Hematopoietic multipotent progenitor cell treated with erythropoietin and hydrocortisone succinate and interleukin-3 and kit ligand, for 15 days (in vitro differentiated cells): Measurements from ENCODE around the gene RBMS3.
"Not testable (repeated sequence)": the region's sequence is repeated elsewhere in the genome, so short reads cannot be mapped to it uniquely, and the experiment has no call there.

Experiments
- DNase-seq: peaks from one replicate; pipeline ENCODE4 v3.0.0-alpha.2; 2015; ENCODE audit warnings: low spot score

RBMS3 gene

DNA sequence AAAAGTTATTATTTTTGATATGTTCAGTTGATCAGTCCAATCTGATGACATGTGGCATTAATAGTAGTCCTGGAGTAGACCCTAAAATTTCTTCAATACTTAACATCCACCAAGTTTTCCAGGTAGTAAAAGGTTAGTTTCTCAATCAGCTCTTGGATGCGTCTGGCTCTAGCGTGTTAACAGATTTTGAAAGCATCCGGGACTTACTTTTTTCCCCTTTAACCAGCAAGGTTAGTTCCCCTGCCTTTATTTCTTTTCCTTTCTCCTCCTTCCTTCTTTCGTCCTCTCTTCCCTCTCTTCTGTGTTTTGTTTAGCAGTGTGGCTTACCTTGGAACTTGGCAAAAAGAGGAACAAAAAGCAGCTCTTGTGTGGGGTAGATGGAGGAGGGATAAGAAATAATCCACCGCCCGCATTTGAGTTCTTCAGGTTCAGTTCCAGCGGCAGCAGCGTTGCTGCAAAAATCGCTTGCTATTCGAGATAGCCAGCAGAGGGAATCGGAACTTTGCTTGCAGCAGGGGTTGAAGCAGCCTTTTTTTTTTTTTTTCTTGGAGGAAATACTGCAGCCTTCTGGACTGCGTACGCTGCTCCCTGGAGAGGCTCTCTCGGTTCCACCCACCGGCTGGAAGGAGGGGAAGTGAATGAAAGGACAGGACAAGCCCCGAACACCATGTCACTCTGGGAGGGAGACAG lies at the start of gene RBMS3:
Gene RBMS3, plus strand, starts transcription at position 668 of the 690 bp plus-strand sequence.
- no peak for DNase-seq

DNA sequence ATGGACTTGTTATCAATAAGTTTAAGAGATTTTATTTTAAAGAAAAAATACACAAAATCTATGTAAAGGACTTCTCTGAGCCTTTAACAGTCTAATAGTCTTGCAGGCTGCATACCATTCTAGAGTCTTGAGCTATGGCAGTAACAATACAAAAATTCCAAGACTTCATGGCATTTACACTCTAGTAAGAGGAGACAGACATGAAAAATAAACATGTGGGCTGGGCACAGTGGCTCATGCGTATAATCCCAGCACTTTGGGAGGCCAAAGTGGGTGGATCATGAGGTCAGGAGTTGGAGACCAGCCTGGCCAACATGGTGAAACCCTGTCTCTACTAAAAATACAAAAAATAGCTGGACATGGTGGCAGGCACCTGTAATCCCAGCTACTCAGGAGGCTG lies 47.7 kb upstream of the RBMS3 start:
- not testable (repeated sequence) for DNase-seq

DNA sequence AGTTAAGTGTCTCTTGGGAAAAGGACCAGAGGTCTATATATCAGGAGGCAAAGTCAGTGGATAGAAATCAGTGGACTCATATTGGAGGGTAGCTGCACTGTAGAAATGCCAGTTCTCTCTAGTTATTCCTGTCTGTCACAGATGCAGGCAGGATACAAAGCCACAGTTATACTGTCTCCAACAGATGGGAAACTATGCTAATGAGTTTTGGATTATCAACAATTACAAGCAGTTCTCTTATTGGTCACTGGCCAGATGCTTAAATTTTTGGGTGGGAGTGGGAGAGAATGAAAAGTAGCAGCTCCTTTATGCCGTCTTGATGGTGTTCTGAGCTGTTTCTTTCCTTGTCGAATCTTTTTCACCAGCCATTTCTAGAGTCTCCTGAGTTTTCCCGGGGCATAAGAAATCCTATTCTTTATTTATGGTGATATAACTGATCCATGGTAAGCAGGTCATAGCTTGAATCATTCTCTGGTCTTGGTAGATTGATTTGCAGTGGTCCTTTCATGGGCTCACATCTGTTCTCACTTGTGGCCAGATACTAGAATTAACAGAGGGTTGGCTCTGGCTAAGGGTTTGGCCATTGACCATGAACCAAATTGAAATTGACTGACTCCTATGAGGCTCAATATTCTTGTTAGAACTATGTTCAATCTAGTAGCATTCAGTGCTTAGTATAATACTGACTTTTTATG lies 44.6 kb upstream of the RBMS3 start:
- DNase-seq = no peak

DNA sequence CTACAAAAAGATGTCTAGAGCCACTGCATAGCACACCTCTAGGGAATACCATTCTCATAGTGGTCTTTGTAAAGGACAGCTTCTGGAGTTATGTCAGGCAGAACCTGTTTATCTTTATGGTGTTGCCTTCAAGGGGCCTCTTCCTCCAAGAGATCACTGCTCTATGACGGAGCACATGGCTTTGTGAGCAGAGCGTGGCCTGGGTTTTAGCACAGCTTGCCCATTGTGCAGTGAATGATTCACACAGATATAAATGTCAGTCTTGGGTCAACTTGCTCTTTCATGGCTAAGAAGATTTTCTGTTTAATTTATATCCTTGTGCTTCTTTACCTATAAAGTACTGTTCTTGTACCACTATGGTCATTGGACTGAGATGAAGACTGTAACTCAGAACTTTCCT lies 41.5 kb upstream of the RBMS3 start:
- DNase-seq = no peak

DNA sequence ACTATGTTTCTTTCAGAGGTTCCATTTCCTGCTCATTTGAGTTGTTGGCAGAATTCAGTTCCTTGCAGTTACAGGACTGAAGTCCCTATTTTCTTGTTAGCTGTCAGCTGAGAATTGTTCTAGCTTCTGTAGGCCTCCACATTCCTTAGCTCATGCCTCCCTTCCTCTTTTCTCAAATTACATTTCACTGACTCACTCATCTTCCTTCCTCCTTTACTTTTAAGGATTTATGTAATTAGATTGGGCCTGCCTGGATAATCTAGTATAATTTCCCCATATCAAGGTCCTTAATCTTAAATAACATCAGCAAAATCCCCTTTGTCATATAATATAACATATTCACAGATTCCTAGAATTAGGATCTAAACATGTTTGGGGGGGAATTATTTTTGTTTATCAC lies 40.6 kb upstream of the RBMS3 start:
- DNase-seq = no peak

DNA sequence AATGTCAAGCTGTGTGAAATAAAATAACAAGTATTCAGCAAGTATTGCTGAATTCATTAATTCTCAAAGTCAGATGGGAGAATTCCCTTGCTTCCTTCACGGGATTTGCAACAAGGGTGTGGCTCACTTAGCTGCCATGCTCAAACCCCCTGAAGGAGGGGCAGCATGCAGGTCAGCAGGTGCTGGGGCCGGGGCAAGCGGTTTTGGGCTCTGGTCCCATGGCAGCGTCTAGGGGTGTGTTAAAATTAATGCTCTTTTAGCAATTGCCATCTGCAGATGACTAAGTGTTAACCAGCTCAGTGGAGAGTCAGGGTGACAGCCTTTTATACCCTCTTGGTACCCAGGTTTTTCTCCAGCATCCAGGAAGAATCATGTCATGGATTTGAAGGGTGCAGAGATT lies 40.0 kb upstream of the RBMS3 start:
- DNase-seq = no peak

DNA sequence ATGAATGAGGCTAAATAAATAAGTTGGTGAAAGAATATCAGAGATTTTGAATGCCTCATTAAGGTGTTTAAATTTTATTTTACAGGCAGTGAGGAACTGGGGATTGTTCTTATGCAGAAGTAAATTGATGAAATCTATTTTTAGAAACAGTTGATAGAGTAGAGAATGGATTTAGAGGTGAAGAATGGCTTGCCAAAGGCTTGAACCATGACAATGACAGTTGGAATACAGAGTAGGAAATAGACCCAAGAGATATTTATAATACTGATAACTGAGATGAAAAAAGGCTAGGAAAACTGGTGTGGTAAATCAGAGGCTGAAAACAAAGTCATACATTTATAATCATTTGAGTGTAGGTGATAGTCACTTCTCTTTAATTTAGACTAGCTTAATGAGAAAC lies 39.0 kb upstream of the RBMS3 start:
- no peak for DNase-seq

DNA sequence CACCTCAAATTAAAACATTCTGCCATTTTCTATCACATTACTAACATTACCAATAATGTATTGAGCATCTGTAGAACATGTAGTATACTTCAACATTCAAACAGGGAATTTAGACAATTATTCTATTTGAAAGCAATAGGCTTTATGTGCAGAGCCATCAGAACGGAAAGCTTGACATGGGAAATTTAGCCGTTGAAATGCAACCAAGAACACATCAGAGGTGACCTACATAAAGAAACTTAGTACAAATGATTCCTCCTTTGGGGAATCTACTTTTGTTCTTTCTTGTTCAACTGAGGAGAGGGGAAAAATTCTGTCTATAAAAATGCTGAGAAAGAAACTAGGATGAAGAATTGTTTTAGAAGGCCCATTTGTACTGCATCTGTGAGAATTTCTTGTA lies 38.6 kb upstream of the RBMS3 start:
- no peak for DNase-seq

DNA sequence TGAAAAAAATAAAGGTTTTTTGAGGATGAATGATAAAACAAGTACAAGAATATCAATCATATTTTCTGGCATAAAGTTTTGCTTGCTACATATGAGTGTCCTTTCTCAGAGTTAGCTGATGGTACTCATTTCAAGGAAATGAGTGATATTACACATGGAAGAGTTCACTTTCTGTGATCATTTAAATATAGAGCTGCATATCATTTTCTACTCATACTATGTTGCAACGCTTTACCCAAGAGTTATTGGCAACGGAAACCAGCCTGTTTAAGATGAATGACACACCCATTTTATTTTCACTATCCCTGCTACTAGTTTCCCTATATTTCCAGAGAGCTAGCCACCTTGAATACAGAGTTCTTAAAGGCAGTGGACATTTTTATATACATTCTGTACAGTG lies 35.4 kb upstream of the RBMS3 start:
- no peak for DNase-seq

DNA sequence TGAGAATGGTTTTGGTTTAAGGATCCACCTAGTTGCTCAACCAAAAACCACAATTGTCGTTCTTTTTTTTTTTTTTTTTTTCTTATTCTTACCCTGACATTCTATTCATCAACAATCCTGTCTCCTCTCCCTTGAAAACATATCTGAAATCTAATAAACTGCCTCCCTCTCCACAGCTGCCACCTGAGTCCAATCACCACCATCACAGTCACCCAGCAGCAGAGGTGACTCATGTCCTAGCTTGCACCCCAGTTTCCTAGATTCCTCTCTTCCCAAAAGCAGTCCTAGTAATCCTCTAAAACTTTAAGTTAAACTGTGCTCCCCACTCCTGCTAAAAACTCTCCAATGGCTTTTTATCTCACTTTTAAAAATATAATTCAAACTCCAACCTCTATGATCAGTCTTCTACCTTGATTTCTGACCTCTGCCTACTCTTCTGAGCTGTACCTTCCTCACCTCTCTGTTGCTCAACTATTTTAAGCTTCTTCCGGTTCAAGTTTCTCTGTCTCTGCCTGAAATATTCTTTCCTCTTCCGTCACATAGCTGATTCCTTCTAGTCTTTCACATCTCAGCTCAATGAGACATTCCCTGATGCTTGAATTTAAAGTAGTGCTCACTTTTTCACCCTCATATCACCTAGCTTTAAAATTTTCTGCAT lies 33.7 kb upstream of the RBMS3 start:
- DNase-seq = no peak

DNA sequence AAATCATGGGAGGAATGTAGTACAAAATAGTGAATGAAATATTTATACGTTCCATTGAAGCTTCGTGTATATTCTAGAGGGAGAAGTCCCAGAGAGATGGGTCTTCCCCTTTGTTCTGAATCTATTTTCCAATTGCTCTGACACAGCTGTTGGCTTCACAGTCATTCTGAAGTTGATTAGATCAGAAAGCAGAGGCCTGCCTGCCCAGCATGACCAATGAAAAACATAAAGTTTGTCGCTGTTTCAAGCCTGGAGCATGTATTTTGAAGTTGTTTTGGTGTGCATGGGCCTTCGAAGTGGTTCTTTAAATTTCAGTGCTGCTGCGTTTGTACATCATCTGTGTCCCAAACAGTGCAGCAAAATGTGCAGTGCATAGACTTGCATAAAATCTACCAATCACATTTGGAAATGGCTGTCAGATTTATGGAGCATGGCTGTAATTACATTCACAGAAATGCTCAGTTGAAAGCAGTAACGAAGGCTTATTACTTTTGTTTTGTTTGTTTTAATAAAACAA lies 31.0 kb upstream of the RBMS3 start:
- DNase-seq = no peak

DNA sequence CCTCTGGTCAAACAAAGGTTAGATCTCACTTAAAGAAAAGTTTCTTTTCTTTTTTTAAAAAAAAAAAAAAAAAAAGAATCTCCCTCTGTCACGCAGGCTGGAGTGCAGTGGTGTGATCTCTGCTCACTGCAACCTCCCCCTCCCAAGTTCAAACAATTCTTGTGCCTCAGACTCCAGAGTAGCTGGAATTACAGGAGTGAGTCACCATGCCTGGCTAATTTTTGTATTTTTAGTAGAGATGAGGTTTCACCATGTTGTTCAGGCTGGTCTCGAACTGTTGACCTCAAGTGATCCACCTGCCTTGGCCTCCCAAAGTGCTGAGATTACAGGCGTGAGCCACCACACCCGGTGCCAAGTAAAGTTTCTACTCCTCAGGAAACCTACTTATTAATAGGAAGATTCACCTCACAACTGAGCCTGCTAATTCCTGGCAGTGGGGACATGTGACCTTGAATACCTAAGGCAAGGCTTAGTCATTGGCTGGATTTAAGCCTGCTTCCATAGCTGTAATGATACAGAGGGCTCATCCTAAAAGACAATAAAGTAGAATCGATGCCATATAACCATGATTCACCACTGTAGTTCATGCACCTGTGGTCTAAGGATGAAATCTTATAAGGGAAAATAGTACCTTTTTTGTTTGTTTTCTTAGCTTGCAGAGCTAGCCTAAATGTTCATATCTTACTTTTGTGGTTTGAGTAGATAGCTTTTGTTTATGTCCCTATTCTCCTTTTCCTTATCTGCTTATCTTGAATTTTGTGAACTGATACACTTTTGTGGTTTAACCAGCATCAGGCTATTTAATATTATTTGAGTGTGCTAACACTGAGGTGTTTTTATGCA lies 24.8 kb upstream of the RBMS3 start:
- DNase-seq = no peak

DNA sequence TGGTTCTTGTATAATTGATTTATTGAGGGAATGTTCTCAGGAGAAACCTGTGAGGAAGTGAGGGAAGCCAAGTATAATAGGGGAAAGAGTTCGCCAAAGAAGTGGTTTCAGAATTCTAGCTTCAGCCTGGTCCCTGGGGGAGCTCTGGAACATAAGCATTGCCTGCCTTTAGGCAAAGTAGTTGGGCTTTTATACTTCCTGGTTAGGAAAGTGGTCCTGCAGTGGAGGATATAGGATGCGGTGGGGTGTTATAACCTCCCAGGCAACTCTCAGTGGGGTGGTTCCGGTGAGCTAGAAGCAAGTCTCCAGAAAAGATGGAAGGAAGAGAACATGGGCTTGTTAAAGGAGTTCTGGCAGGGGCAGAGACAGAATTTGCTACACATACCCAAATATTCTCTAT lies 22.7 kb upstream of the RBMS3 start:
- DNase-seq = no peak

DNA sequence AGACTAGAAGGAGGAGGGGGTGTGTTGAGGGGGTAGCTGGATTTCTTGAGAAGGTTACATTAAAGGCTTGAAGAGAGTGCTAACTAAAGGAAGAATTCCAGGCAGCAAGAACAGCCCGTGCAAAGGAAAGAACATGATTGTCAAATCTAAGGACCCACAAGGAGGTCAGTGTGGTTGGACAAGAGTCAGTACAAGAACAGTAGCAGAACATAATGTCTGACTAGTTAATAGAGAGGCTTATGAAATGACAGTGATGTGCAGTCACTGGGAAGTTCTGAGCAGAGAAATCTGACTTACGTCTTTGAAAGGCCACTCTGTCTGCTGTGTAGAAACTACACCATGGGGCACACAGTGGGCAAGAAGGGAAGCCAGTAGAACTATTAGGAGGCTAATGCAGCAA lies 19.8 kb upstream of the RBMS3 start:
- no peak for DNase-seq

DNA sequence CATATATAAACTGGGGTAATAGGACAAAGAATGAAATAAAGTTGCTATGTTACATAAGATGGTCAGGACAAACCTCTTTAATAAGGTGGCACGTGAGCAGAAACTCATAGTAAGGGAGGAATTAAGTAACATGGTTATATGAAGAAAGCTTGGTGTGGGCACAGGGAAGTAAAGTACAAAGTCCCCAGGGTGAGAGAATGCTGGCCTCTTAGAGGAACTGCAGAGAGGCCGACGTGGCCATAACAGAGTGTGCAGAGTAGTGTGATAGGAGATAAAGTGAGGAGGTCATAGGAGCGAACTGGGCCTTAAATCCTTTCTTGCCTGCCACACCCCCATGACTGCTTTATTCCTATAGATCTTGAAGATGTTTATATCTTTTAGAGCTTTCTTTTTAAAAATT lies 17.4 kb upstream of the RBMS3 start:
- DNase-seq = no peak

DNA sequence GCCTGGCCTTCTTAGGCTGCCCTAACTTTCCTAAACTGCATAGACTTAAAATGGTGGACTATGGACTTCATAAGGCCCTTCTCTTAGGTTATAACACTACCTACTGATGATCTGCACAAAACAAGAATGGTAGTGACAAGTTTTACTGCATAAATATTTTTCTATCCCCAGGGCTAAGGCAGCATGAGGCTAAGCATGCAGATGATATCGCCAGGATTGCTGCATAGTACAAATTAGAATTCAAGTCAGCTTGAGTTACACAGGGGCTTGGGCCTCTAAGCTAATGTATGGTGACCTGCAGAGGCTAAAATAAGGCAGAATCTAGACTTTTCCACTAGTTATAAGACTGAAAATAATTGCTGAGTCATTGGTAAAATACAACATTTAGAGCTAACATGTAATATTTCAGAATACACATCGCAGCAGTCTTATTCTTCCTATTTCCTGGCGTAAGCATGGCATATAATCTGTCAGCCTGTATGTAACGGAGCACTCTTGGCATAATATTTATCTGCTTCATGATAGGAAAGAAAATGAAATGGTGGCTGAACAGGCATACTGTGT lies 15.3 kb upstream of the RBMS3 start:
- no peak for DNase-seq

DNA sequence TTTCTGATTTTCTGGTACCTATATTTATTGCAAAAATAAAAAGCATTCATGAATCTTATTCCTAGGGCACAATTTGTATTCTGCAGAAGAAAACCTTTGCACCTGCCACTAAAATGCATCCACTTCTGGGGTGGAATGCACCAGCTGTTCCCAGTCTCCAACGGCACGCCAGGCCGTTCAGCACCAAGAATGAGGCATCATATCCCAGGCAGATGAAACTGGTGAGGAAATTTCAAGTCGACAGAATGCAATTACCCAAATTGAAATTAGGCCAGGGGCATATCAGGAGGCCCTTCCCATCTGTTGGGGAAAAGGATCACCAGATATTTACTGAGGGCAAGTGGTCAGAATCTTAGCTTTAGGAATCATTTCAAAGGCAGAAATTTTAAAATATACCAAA lies 13.6 kb upstream of the RBMS3 start:
- DNase-seq = no peak

DNA sequence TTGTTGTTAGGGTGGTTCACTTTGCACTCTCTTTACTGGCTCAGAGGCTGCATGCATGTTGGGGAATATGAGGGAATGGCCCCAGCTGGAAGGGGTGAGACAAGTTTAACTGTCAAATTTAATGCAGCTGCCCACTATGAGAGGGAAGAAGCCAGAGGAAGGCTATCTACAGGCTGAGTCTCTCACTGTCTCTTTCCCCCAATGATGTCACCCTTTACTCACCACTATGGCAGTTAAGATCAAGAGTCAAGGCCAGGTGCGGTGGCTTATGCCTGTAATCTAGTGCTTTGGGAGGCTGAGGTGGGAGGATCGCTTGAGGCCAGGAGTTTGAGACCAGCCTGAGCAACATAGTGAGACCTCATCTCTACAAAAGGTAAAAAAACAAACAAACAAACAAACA lies 12.2 kb upstream of the RBMS3 start:
- DNase-seq = no peak

DNA sequence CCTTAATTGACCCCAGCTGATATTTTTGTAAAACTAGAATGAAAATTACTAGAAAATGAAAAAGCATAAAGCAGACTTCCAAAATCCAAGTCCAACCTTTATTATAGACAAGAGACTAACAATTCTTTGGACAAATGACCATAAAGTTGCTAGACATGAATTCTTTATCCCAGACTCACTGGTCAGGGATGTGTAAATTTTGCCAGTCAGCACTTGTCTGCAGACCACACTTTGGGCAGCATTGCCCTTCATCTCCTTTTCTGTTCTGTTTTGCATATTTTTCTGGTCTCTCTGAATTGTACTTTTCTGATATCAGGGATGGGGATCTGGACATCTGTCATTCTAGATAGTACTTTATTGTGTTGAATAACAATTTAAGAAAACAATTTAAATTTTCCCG lies 10.1 kb upstream of the RBMS3 start:
- no peak for DNase-seq

DNA sequence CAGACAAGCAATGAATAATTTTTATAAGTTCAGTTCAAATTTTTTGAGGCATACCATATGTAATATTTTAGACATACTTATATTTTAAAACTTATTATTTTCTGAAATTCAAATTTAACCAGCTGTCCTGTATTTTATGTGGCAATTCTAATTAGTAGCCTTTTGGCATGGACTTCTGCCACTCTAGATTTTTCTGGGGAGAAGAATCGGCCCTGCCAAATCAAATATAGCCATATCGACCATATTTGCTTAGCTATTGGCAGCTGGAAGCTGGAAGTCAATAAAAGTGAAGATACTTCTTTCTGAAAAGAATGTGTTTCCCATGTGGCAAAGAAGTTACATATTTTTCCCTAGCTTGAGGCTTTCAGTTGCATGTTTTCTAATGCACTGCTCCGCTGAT lies 9.4 kb upstream of the RBMS3 start:
- DNase-seq = no peak

DNA sequence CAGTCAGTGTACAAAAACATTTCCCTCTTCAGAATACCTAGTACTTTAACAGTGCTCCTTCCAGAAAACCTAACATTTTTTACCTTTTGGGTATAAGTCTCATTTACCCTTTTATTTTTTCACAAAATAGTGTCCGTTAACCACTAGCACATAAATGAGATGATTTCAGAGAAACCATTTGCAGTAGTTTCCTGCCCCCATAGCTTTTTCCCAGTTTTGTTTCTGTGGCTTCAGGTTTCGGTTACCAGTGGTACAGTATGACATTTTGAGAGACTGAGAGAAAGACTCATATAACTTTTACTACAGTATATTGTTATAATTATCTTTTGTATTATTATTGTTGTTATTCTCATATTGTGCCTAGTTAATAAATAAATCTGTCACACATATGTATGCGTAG lies 6.2 kb upstream of the RBMS3 start:
- DNase-seq = no peak

DNA sequence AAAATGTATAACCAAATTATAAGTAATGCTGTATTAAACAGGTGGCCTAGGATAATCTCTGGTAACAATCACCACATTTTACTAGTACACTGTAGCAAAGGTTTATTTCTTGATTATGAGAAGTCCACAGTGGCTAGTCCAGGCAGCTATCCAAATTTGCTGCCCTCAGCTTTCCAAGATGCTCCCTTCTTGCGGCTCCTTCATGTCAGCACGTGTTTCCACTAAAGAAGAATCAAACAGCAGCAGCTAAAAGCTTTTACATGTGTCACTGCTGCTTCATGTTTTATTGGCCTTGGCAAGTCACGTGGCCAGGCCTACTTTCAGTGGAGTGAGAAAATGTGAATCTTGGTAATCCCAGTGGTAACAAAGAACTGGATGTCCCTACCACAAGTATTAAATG lies 5.6 kb upstream of the RBMS3 start:
- DNase-seq = no peak
